SK-N-SH treated with all-trans-retinoic acid at 6 μM for 48 hours (cell line): ENCODE measurements around the gene THOP1.

Experiments used
- ATAC-seq: fragments of 200-7000 bp; cut with Tn5 transposase; 3 replicates; pipeline ENCODE4 v1.9.1; 2020; ENCODE audit warnings: mild to moderate bottlenecking, moderate library complexity
- ARNTL ChIP-seq: fragments of 450-650 bp; formaldehyde crosslinking; IDR thresholded peaks from 2 replicates; pipeline ENCODE4 v1.5.0; 2020; ENCODE audit warnings: low read depth, mild to moderate bottlenecking, moderate library complexity, borderline replicate concordance
- BACH2 ChIP-seq: fragments of 250-450 bp; sonication (Bioruptor Pico); IDR thresholded peaks from 2 replicates; pipeline ENCODE4 v1.9.0; 2021; ENCODE audit warnings: mild to moderate bottlenecking, borderline replicate concordance
- CSDC2 ChIP-seq: fragments of 250-450 bp; sonication (Bioruptor Pico); IDR thresholded peaks from 2 replicates; pipeline ENCODE4 v1.5.0; 2020; ENCODE audit warnings: mild to moderate bottlenecking, moderate library complexity
- GLIS3 ChIP-seq: fragments of 250-450 bp; sonication (Bioruptor Pico); IDR thresholded peaks from 2 replicates; pipeline ENCODE4 v1.5.0; 2020; ENCODE audit warnings: mild to moderate bottlenecking, moderate library complexity
- ISL1 ChIP-seq: fragments of 250-450 bp; sonication (Bioruptor Pico); IDR thresholded peaks from 2 replicates; pipeline ENCODE4 v2.1.2; 2022; ENCODE audit warnings: mild to moderate bottlenecking, moderate library complexity
- OSR1 ChIP-seq: fragments of 250-450 bp; sonication (Bioruptor Pico); IDR thresholded peaks from 2 replicates; pipeline ENCODE4 v1.8.0; 2022; ENCODE audit warnings: moderate library complexity, mild to moderate bottlenecking, inconsistent platforms
- PPARA ChIP-seq: fragments of 250-450 bp; sonication (Bioruptor Pico); IDR thresholded peaks from 2 replicates; pipeline ENCODE4 v1.5.0; 2020; ENCODE audit warnings: mild to moderate bottlenecking, borderline replicate concordance
- RARB ChIP-seq: fragments of 250-450 bp; sonication (Bioruptor Pico); IDR thresholded peaks from 2 replicates; pipeline ENCODE4 v1.8.0; 2021; ENCODE audit warnings: mild to moderate bottlenecking, moderate library complexity
- SNAI2 ChIP-seq: fragments of 250-450 bp; sonication (Bioruptor Pico); IDR thresholded peaks from 2 replicates; pipeline ENCODE4 v1.5.0; 2020; ENCODE audit warnings: mild to moderate bottlenecking, moderate library complexity
- TCF4 ChIP-seq: fragments of 250-450 bp; sonication (Bioruptor Pico); IDR thresholded peaks from 2 replicates; pipeline ENCODE4 v1.8.0; 2021; ENCODE audit warnings: mild to moderate bottlenecking, moderate library complexity, borderline replicate concordance
- TOX ChIP-seq: fragments of 250-450 bp; sonication (Bioruptor Pico); IDR thresholded peaks from 2 replicates; pipeline ENCODE4 v1.8.0; 2021; ENCODE audit warnings: mild to moderate bottlenecking, moderate library complexity, borderline replicate concordance
- ZC3H10 ChIP-seq: fragments of 250-450 bp; sonication (Bioruptor Pico); IDR thresholded peaks from 2 replicates; pipeline ENCODE4 v1.5.1; 2021; ENCODE audit warnings: mild to moderate bottlenecking, moderate library complexity
- ZFP3 ChIP-seq: fragments of 250-450 bp; sonication (Bioruptor Pico); IDR thresholded peaks from 2 replicates; pipeline ENCODE4 v1.5.0; 2020; ENCODE audit warnings: mild to moderate bottlenecking, moderate library complexity
- ZFP30 ChIP-seq: fragments of 450-650 bp; formaldehyde crosslinking; IDR thresholded peaks from 2 replicates; pipeline ENCODE4 v1.5.0; 2022; ENCODE audit warnings: mild to moderate bottlenecking, moderate library complexity
- ZNF565 ChIP-seq: fragments of 450-650 bp; formaldehyde crosslinking; conservative IDR thresholded peaks from 2 replicates; pipeline ENCODE4 v1.5.0; 2020; ENCODE audit warnings: low read depth, mild to moderate bottlenecking, moderate library complexity
- ZNF70 ChIP-seq: fragments of 450-650 bp; formaldehyde crosslinking; IDR thresholded peaks from 2 replicates; pipeline ENCODE4 v1.5.0; 2020; ENCODE audit warnings: mild to moderate bottlenecking, moderate library complexity
- TF ChIP-seq, protein P1 (sequence below): fragments of 250-450 bp; sonication (Bioruptor Pico); IDR thresholded peaks from 2 replicates; pipeline ENCODE4 v1.5.1; 2020; ENCODE audit warnings: low read depth, mild to moderate bottlenecking, moderate library complexity
- TF ChIP-seq, protein P2 (sequence below): fragments of 250-450 bp; sonication (Bioruptor Pico); IDR thresholded peaks from 2 replicates; pipeline ENCODE4 v1.5.1; 2021; ENCODE audit warnings: mild to moderate bottlenecking, moderate library complexity
- TF ChIP-seq, protein P3 (sequence below): fragments of 250-450 bp; sonication (Bioruptor Pico); IDR thresholded peaks from 2 replicates; pipeline ENCODE4 v1.5.0; 2020; ENCODE audit warnings: mild to moderate bottlenecking, moderate library complexity
- TF ChIP-seq, protein P4 (sequence below): fragments of 250-450 bp; sonication (Bioruptor Pico); IDR thresholded peaks from 2 replicates; pipeline ENCODE4 v1.8.0; 2021; ENCODE audit warnings: low read depth, mild to moderate bottlenecking, moderate library complexity, borderline replicate concordance
- TF ChIP-seq, protein P5 (sequence below): fragments of 250-450 bp; sonication (Bioruptor Pico); IDR thresholded peaks from 2 replicates; pipeline ENCODE4 v1.8.0; 2020; ENCODE audit warnings: mild to moderate bottlenecking, moderate library complexity, borderline replicate concordance

The THOP1 gene

DNA sequence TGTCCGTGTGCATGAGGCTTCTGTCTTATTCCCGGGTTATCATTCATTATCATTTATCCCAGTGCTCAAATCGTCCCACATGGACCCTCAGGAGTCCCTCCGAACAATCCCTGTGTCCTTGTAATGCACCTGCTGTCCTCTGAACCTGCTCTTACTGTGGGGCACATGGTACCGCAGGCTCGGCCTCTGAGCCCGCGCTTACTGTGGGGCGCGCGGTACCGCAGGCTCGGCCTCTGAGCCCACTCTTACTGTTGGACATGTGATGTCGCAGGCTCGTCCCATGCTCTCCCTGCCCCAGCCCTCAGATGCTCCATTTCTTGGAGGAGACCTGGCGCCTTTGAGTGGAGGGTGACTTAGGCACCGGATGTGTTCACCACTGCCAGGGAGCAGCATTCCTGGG is 17.5 kb downstream of the THOP1 start:
- ATAC-seq: no peak
- TF ChIP-seq RARB (CRISPR knock-in tag): no peak
- no peak for TF ChIP-seq ZFP3
- no peak for TF ChIP-seq OSR1 (CRISPR knock-in tag)
- TF ChIP-seq GLIS3 (CRISPR knock-in tag): no peak
- TF ChIP-seq, protein P1, sequence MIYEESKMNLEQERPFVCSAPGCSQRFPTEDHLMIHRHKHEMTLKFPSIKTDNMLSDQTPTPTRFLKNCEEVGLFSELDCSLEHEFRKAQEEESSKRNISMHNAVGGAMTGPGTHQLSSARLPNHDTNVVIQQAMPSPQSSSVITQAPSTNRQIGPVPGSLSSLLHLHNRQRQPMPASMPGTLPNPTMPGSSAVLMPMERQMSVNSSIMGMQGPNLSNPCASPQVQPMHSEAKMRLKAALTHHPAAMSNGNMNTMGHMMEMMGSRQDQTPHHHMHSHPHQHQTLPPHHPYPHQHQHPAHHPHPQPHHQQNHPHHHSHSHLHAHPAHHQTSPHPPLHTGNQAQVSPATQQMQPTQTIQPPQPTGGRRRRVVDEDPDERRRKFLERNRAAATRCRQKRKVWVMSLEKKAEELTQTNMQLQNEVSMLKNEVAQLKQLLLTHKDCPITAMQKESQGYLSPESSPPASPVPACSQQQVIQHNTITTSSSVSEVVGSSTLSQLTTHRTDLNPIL (CRISPR knock-in tag): no peak
- TF ChIP-seq CSDC2 (CRISPR knock-in tag): no peak
- TF ChIP-seq ZC3H10: no peak

DNA sequence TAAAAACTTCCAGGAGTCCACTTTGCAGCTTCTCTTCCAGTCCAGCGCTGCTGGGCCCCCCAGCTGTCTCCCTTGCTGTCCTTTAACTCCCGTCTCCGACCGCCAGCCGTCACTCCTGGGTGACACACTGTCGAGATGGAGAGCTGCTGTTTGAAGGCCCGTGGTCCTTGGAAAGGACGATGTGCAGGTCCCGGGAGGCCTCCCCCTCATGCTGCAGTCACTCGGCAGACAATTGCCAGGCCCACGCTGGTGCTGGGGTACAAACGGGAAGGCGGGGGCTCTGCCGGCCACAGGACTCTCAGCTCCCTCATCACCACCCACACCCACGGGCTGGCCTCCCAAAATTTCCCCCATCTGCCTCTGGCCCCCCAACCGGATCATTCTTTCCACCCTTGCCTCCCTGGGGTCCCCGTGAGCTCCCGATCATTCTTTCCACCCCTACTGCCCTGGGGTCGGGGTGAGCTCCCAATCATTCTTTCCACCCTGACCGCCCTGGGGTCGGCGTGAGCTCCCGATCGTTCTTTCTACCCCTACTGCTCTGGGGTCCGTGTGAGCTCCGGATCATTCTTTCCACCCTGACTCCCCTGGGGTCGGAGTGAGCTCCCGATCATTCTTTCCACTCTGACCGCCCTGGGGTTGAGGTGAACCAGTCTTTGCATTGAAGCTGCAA is 18.3 kb downstream of the THOP1 start:
- TF ChIP-seq TCF4 (CRISPR knock-in tag) (no peak), GLIS3 (CRISPR knock-in tag) (no peak), CSDC2 (CRISPR knock-in tag) (no peak), ZNF565 (CRISPR knock-in tag) (no peak), ZC3H10 (no peak), ISL1 (CRISPR knock-in tag) (no peak), PPARA (no peak), SNAI2 (CRISPR knock-in tag) (no peak)
- TF ChIP-seq, protein P2, sequence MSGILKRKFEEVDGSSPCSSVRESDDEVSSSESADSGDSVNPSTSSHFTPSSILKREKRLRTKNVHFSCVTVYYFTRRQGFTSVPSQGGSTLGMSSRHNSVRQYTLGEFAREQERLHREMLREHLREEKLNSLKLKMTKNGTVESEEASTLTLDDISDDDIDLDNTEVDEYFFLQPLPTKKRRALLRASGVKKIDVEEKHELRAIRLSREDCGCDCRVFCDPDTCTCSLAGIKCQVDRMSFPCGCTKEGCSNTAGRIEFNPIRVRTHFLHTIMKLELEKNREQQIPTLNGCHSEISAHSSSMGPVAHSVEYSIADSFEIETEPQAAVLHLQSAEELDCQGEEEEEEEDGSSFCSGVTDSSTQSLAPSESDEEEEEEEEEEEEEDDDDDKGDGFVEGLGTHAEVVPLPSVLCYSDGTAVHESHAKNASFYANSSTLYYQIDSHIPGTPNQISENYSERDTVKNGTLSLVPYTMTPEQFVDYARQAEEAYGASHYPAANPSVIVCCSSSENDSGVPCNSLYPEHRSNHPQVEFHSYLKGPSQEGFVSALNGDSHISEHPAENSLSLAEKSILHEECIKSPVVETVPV (CRISPR knock-in tag): no peak
- TF ChIP-seq, protein P3, sequence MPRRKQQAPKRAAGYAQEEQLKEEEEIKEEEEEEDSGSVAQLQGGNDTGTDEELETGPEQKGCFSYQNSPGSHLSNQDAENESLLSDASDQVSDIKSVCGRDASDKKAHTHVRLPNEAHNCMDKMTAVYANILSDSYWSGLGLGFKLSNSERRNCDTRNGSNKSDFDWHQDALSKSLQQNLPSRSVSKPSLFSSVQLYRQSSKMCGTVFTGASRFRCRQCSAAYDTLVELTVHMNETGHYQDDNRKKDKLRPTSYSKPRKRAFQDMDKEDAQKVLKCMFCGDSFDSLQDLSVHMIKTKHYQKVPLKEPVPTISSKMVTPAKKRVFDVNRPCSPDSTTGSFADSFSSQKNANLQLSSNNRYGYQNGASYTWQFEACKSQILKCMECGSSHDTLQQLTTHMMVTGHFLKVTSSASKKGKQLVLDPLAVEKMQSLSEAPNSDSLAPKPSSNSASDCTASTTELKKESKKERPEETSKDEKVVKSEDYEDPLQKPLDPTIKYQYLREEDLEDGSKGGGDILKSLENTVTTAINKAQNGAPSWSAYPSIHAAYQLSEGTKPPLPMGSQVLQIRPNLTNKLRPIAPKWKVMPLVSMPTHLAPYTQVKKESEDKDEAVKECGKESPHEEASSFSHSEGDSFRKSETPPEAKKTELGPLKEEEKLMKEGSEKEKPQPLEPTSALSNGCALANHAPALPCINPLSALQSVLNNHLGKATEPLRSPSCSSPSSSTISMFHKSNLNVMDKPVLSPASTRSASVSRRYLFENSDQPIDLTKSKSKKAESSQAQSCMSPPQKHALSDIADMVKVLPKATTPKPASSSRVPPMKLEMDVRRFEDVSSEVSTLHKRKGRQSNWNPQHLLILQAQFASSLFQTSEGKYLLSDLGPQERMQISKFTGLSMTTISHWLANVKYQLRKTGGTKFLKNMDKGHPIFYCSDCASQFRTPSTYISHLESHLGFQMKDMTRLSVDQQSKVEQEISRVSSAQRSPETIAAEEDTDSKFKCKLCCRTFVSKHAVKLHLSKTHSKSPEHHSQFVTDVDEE: no peak
- ATAC-seq: no peak

DNA sequence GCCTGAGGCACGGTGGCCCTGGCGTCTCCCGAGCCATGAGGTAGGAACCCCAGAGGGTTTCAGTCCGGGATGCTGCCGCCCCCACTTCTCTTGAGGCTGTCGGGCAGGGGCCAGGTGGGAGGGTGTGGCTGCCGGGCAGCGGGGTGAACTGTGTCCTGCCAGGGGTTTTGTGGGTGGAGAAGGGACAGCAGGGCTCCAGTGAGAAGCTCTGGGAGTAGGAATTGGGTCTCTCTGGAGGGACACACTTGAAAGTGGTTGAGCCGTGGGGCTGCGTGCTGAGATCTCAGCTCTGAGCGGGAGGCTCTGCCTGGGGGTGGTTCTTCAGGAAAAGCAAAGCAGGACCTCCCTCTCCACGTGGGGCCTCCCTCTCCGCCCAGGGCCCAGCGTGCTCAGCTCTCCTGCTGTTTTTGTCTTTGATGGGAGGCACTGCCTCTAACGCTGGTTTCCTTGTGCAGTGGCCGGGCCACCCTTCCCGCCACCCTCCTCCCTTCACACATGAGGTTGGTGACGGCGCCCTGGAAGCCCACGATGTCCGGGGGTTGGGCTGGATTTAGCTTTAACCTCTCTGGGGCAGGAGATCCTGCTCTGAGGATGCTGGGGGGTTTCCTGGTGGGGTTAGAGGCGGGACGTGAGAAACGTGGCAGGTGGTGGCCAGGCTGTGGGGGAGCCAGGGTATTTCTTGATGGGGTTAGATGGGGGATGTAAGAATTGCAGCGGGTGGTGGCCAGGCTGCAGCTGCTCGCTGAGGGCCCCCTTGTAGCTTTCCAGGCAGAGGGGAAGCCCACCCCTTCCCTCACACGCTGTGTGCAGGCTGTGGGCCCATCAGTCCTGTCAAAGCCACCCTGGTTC is 19.1 kb downstream of the THOP1 start:
- ATAC-seq: no peak
- TF ChIP-seq PPARA: no peak
- TF ChIP-seq, protein P4, sequence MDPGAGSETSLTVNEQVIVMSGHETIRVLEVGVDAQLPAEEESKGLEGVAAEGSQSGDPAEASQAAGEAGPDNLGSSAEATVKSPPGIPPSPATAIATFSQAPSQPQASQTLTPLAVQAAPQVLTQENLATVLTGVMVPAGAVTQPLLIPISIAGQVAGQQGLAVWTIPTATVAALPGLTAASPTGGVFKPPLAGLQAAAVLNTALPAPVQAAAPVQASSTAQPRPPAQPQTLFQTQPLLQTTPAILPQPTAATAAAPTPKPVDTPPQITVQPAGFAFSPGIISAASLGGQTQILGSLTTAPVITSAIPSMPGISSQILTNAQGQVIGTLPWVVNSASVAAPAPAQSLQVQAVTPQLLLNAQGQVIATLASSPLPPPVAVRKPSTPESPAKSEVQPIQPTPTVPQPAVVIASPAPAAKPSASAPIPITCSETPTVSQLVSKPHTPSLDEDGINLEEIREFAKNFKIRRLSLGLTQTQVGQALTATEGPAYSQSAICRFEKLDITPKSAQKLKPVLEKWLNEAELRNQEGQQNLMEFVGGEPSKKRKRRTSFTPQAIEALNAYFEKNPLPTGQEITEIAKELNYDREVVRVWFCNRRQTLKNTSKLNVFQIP: no peak
- no peak for TF ChIP-seq SNAI2 (CRISPR knock-in tag)
- TF ChIP-seq TCF4 (CRISPR knock-in tag): no peak
- TF ChIP-seq, protein P3: no peak
- TF ChIP-seq GLIS3 (CRISPR knock-in tag): no peak
- TF ChIP-seq ZFP3: no peak
- TF ChIP-seq TOX: no peak
- TF ChIP-seq, protein P5, sequence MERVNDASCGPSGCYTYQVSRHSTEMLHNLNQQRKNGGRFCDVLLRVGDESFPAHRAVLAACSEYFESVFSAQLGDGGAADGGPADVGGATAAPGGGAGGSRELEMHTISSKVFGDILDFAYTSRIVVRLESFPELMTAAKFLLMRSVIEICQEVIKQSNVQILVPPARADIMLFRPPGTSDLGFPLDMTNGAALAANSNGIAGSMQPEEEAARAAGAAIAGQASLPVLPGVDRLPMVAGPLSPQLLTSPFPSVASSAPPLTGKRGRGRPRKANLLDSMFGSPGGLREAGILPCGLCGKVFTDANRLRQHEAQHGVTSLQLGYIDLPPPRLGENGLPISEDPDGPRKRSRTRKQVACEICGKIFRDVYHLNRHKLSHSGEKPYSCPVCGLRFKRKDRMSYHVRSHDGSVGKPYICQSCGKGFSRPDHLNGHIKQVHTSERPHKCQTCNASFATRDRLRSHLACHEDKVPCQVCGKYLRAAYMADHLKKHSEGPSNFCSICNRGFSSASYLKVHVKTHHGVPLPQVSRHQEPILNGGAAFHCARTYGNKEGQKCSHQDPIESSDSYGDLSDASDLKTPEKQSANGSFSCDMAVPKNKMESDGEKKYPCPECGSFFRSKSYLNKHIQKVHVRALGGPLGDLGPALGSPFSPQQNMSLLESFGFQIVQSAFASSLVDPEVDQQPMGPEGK (CRISPR knock-in tag): no peak
- no peak for TF ChIP-seq OSR1 (CRISPR knock-in tag)
- TF ChIP-seq BACH2: no peak
- no peak for TF ChIP-seq ARNTL (CRISPR knock-in tag)
- no peak for TF ChIP-seq ZNF70 (CRISPR knock-in tag)
- no peak for TF ChIP-seq ZFP30
- TF ChIP-seq, protein P2 (CRISPR knock-in tag): no peak
- no peak for TF ChIP-seq ISL1 (CRISPR knock-in tag)
